Measurements from ENCODE around the gene CNR2.
"Not testable (repeated sequence)": the region's sequence is repeated elsewhere in the genome, so short reads cannot be mapped to it uniquely, and the experiment has no call there.

CNR2 gene

GRCh38 chr1:23916209-23917131, 3.3 kb upstream of the CNR2 start:
- peak; percentile 52 for DNase-seq (ENCODE audit: low spot score)

- DNase-seq (ENCODE audit: low spot score), result no peak
Measured at GRCh38 chr1:23915466-23915865, 2.3 kb upstream of the CNR2 start.

GRCh38 chr1:23914921-23915320, 1.8 kb upstream of the CNR2 start:
- DNase-seq (ENCODE audit: low spot score), result no peak

GRCh38 chr1:23911921-23912320, 1.2 kb downstream of the CNR2 start:
- DNase-seq (ENCODE audit: low spot score), result no peak

- DNase-seq (ENCODE audit: low spot score), result no peak
Measured at GRCh38 chr1:23910553-23911246, 2.5 kb downstream of the CNR2 start.

- no peak for DNase-seq (ENCODE audit: low spot score)
Measured at GRCh38 chr1:23910144-23910543, 3.0 kb downstream of the CNR2 start.

GRCh38 chr1:23909412-23909811, 3.8 kb downstream of the CNR2 start:
- DNase-seq (ENCODE audit: low spot score), result no peak

GRCh38 chr1:23908453-23909341, 4.5 kb downstream of the CNR2 start:
- no peak for DNase-seq (ENCODE audit: low spot score)

GRCh38 chr1:23906731-23907130, 6.4 kb downstream of the CNR2 start:
- no peak for DNase-seq (ENCODE audit: low spot score)

GRCh38 chr1:23905461-23906025, 7.6 kb downstream of the CNR2 start:
- no peak for DNase-seq (ENCODE audit: low spot score)

- DNase-seq (ENCODE audit: low spot score), result peak; percentile 17
Measured at GRCh38 chr1:23904748-23905357, 8.3 kb downstream of the CNR2 start.

- no peak for DNase-seq (ENCODE audit: low spot score)
Measured at GRCh38 chr1:23903754-23904153, 9.4 kb downstream of the CNR2 start.

- no peak for DNase-seq (ENCODE audit: low spot score)
Measured at GRCh38 chr1:23902321-23903278, 10.6 kb downstream of the CNR2 start.

GRCh38 chr1:23900017-23900416, 13.1 kb downstream of the CNR2 start:
- not testable (repeated sequence) for DNase-seq (ENCODE audit: low spot score)

- DNase-seq (ENCODE audit: low spot score), result no peak
Measured at GRCh38 chr1:23899070-23899469, 14.1 kb downstream of the CNR2 start.

GRCh38 chr1:23897083-23897482, 16.1 kb downstream of the CNR2 start:
- DNase-seq (ENCODE audit: low spot score), result no peak

GRCh38 chr1:23896491-23896890, 16.7 kb downstream of the CNR2 start:
- DNase-seq (ENCODE audit: low spot score), result no peak

- no peak for DNase-seq (ENCODE audit: low spot score)
Measured at GRCh38 chr1:23895993-23896392, 17.2 kb downstream of the CNR2 start.

GRCh38 chr1:23895082-23895481, 18.1 kb downstream of the CNR2 start:
- DNase-seq (ENCODE audit: low spot score), result no peak

GRCh38 chr1:23889074-23889473, 24.1 kb downstream of the CNR2 start:
- DNase-seq (ENCODE audit: low spot score), result no peak
